A172 (cell line): ENCODE measurements around the gene MAPK14. TPM values are rescaled to one million over a fixed set of nuclear protein-coding genes. Genes with fewer than 3 reads are reported as not detected.

ENCODE experiments used
- DNase-seq: peaks from one replicate; pipeline ENCODE4 v3.0.0-alpha.2; 2015; ENCODE audit warnings: low spot score
- total RNA-seq: library from RNA; depleted of rRNA; stranded (reverse); fragments of >200 nt; shearing (Covaris generic); gene quantifications from 2 replicates; pipeline ENCODE4 v1.2.3, GENCODE V29; 2014

MAPK14 gene
- total RNA-seq, 1 experiment from 2014 or later, result 41.4 TPM

DNA sequence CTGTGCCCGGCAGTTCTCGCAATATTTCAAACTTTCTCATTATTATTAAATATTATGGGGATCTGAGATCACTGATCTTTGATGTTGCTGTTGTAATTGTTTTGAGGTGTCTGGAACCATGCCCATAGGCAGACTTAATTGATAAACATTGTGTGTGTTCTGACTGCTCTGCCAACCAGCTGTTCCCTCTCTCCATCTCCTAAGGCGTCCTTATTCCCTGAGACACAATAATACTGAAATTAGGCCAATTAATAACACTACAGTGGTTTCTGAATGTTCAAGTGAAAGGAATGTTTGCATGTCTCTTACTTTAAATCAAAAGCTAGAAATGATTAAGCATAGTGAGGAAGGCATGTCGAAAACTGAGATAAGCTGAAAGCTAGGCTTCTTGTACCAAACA is 7.6 kb downstream of the MAPK14 start:
- DNase-seq, result no peak

DNA sequence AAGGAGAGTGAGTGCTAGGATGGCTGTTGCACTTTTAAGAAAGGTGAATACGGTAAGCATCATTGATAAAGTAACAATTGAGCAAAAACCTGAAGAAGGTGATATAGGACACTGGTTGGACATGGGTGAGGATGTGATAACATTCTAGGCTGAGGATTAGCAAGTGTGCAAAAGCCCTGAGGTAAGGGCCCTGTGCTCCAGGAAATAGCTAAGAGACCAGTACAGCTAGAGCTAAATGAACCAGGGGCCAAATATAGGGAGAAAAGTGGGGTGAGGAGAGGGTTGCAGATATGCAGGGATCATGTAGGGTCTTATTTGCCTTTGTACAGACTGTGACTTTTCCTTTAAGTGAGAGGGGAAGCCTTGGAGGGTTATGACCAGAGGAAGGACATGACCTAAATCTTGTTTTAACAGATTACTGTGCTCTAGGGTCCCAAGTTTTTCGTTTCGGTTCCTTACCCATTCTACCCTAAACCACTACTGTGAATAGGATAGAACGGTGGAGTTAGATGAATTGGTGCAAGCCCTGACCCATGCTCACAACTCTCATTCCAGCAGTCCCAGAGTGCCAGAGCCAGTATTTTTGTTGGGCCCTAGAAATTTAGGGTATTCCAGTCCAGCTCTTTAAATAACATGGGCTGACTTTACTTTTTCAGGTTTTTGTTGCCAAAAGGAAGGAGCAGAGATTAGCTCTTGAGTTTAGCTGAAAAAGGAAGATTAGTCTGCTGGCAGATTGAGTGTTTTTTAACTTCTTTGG is 10.7 kb downstream of the MAPK14 start:
- DNase-seq, result no peak

DNA sequence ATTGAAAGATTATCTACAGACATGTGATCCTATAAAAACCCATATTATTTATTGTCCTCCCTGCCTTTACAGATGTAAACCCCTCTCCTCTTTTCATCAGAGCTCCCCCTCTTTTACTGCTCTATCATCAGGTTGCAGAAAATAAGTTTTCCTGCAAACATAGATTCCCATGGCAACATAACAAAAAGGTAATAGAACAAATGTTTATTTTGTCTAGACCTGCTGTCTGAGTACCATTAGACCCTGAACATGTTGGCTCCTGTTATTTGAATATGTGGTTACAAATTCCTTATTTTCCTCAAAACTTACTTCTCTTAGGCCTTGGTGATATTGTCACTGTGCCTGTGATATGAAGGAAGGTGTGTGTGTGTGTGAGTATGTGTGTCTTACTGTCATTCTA is 11.5 kb downstream of the MAPK14 start:
- no peak for DNase-seq

- DNase-seq, result no peak
Measured at GRCh38 chr6:36040958-36041357, 13.3 kb downstream of the MAPK14 start.

GRCh38 chr6:36042618-36043260 is 15.1 kb downstream of the MAPK14 start:
- DNase-seq, result no peak

DNA sequence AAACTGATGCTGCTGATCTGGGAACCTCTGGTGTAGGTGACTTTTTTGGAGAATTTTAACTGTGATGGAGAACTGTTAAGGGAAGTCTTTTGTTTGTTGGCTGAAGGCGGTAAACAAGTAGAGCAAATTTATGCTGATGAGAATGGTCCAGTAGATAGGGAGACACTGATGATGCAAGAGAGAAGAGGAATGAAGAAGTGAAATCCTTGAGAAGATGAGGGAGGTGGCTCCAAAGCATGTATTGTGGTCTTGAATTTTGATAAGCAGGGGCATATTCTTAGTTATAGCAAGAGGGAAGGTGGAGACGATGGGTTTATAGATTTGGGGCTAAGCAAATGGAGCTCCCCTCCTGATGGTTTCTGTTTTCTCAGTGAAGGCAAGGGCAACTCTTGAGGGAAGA is 22.0 kb downstream of the MAPK14 start:
- no peak for DNase-seq

GRCh38 chr6:36050305-36050704 is 22.7 kb downstream of the MAPK14 start:
- no peak for DNase-seq

DNA sequence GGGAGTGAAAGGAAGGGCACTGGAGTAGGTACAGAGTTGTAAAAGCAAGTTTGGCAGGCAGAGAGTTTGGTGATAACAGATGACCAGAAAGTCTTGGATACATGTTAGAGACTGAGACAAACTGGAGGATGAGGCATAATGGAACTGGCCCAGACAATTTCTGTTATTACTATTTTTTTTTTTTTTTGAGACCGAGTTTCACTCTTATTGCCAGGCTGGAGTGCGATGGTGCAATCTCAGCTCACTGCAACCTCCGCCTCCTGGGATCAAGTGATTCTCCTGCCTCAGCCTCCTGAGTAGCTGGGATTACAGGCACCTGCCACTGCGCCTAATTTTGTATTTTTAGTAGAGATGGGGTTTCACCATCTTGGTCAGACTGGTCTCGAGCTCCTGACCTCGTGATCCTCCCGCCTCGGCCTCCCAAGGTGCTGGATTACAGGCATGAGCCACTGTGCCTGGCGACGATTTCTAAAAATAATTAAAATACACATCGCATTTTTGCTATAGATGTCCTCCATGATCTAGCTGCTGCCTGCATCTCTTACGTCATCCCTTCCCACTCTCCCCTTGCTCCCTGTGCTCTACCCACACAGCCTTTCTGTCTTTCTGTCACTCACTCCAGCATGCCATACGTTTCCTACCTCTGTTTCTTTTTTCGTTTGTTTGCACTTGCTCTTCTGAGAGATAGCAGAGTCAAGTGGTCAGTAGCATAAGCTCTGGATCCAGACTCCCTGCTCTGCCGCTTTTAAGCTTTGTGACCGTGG is 23.5 kb downstream of the MAPK14 start:
- no peak for DNase-seq

DNA sequence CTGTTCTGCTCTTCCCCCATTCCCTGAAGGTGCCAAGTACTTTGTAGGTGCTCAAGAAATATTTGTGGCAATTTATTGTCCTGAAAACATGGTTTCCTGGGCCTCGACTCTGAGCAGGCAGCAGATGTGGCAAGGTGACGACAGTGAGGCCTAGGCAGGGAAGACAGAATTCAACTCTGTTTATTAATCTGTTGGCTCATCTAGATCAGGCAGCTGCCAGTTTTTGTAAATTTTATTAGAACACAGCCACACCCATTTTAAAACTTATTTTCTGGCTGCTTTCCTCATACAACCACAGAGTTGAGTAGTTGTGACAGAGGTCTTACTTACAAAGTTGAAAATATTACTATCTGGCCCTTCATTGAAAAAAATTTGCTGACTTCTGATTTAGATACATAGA is 24.5 kb downstream of the MAPK14 start:
- no peak for DNase-seq

GRCh38 chr6:36053878-36054277 is 26.3 kb downstream of the MAPK14 start:
- no peak for DNase-seq

GRCh38 chr6:36054415-36054814 is 26.8 kb downstream of the MAPK14 start:
- DNase-seq, result no peak

DNA sequence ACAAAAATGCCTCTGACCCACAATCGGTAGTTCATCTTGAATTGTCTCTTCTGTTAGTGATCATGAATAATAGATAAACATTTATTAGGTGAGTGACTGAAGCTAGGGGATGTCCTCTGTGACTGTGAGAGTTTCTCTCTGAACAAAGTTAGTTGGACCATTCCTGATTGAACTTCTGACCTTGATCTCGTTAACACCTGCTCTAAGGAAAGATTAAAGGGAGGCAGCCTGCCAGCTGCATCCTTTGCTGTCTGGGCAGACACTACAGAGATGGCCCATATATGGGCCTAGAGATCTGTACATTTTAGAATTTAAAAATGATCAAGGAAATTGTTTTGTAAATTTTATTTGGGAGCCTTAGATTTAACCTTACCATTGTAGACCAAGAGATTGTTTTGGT is 27.3 kb downstream of the MAPK14 start:
- DNase-seq, result no peak

GRCh38 chr6:36056178-36056577 is 28.6 kb downstream of the MAPK14 start:
- DNase-seq, result no peak

DNA sequence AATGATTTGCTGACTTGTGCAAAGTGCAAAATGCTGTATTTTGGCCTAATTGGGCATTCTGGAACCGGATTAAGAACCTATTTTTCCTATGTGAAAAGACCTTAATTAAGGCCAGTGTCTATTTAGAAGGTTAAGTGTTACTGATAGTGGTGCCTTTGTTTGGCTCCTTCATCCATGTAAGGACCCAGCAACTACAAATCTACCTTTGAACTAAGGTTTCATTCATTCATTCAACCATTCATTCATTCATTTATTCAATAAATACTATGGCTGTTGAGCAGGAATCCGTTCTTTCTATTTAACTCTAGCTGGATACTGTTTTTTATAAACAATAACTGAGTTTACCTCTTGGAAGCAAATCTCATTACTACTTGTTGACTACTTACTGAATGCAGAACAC is 33.6 kb downstream of the MAPK14 start:
- DNase-seq, result no peak

GRCh38 chr6:36062247-36062646 is 34.6 kb downstream of the MAPK14 start:
- no peak for DNase-seq

DNA sequence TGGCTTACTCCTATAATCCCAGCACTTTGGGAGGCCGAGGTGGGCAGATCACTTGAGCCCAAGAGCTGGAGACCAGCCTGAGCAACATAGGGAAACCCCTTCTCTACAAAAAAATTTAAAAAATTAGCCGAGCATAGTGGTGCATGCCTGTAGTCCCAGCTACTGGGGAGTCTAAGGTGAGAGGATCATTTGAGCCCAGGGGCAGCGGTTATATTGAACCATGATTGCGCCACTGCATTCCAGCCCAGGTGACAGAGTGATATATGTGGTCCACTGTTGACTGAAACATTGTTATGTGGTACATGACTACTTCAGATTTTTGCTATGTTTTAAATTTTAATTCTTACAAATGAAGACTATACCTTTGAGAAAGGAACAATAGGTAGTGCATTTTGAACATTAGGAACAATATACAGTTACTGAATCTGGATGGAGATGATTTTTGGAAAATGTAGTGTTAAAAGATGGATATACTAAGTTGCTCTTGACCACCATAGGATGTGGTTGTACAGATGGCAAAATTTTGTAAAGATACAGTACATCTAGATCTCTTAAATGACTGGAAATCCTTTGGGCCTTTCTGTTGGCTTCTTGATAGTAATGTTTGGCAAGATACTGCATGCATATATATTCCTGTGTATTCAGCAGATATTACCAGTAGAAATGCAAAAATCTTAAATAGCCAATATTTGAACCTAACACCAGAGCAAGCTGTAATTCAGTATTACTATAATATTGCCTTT is 35.9 kb downstream of the MAPK14 start:
- no peak for DNase-seq

- DNase-seq, result no peak
Measured at GRCh38 chr6:36064770-36065396, 37.3 kb downstream of the MAPK14 start.

- DNase-seq, result no peak
Measured at GRCh38 chr6:36065916-36066315, 38.3 kb downstream of the MAPK14 start.

GRCh38 chr6:36066817-36067216 is 39.2 kb downstream of the MAPK14 start:
- no peak for DNase-seq

- DNase-seq, result no peak
Measured at GRCh38 chr6:36067374-36068011, 39.9 kb downstream of the MAPK14 start.

- DNase-seq, result no peak
Measured at GRCh38 chr6:36068012-36068392, 40.4 kb downstream of the MAPK14 start.
